ENCODE measurements around the gene HOMER2.

Gene HOMER2

GRCh38 chr15:82934100-82934880 is 18.2 kb downstream of the HOMER2 start:
- DNase-seq (ENCODE audit: low spot score), result no peak
- no peaks in the 10 kb centered on the region for H3K9me3 Mint-ChIP-seq
- peaks cover 19% of the 10 kb centered on the region for H3K4me1 Mint-ChIP-seq (ENCODE audit: low read depth)
- peaks cover 2% of the 10 kb centered on the region for H3K27me3 Mint-ChIP-seq (ENCODE audit: low read depth)
- H3K4me3 Mint-ChIP-seq, result no peak overlapping the region
- H3K27ac Mint-ChIP-seq, result no peak overlapping the region
- peaks cover 5% of the 10 kb centered on the region for H3K36me3 Mint-ChIP-seq (ENCODE audit: low read depth)

- H3K4me1 Mint-ChIP-seq (ENCODE audit: low read depth), result peaks cover 19% of the 10 kb centered on the region
- H3K27me3 Mint-ChIP-seq (ENCODE audit: low read depth), result peaks cover 2% of the 10 kb centered on the region
- peak; percentile 29 for DNase-seq (ENCODE audit: low spot score)
- no peaks in the 10 kb centered on the region for H3K9me3 Mint-ChIP-seq
- H3K36me3 Mint-ChIP-seq (ENCODE audit: low read depth), result peaks cover 3% of the 10 kb centered on the region
- H3K27ac Mint-ChIP-seq, result no peak overlapping the region
- H3K4me3 Mint-ChIP-seq, result no peak overlapping the region
Observed at GRCh38 chr15:82933576-82933975, 18.9 kb downstream of the HOMER2 start.

- Mint-ChIP-seq H3K4me1 (ENCODE audit: low read depth) (peaks cover 19% of the 10 kb centered on the region), H3K27ac (no peak overlapping the region), H3K27me3 (ENCODE audit: low read depth) (no peaks in the 10 kb centered on the region), H3K36me3 (ENCODE audit: low read depth) (no peaks in the 10 kb centered on the region), H3K9me3 (no peaks in the 10 kb centered on the region), H3K4me3 (no peak overlapping the region)
- no peak for DNase-seq (ENCODE audit: low spot score)
Observed at GRCh38 chr15:82931221-82931620, 21.3 kb downstream of the HOMER2 start.

GRCh38 chr15:82930461-82930860 is 22.1 kb downstream of the HOMER2 start:
- DNase-seq (ENCODE audit: low spot score), result no peak
- Mint-ChIP-seq H3K9me3 (no peaks in the 10 kb centered on the region), H3K4me1 (ENCODE audit: low read depth) (peaks cover 20% of the 10 kb centered on the region), H3K27ac (no peak overlapping the region), H3K36me3 (ENCODE audit: low read depth) (no peaks in the 10 kb centered on the region), H3K4me3 (no peak overlapping the region), H3K27me3 (ENCODE audit: low read depth) (no peaks in the 10 kb centered on the region)

GRCh38 chr15:82928711-82929110 is 23.8 kb downstream of the HOMER2 start:
- Mint-ChIP-seq H3K9me3 (no peaks in the 10 kb centered on the region), H3K27ac (no peak overlapping the region), H3K36me3 (ENCODE audit: low read depth) (no peaks in the 10 kb centered on the region), H3K4me3 (no peak overlapping the region), H3K4me1 (ENCODE audit: low read depth) (peaks cover 8% of the 10 kb centered on the region), H3K27me3 (ENCODE audit: low read depth) (no peaks in the 10 kb centered on the region)
- no peak for DNase-seq (ENCODE audit: low spot score)

GRCh38 chr15:82923744-82924143 is 28.8 kb downstream of the HOMER2 start:
- no peak overlapping the region for H3K27ac Mint-ChIP-seq
- H3K36me3 Mint-ChIP-seq (ENCODE audit: low read depth), result no peaks in the 10 kb centered on the region
- H3K9me3 Mint-ChIP-seq, result no peaks in the 10 kb centered on the region
- peaks cover 5% of the 10 kb centered on the region for H3K4me1 Mint-ChIP-seq (ENCODE audit: low read depth)
- no peak overlapping the region for H3K4me3 Mint-ChIP-seq
- no peak for DNase-seq (ENCODE audit: low spot score)
- no peaks in the 10 kb centered on the region for H3K27me3 Mint-ChIP-seq (ENCODE audit: low read depth)

GRCh38 chr15:82922737-82923136 is 29.8 kb downstream of the HOMER2 start:
- Mint-ChIP-seq H3K4me3 (no peak overlapping the region), H3K27me3 (ENCODE audit: low read depth) (no peaks in the 10 kb centered on the region), H3K27ac (no peak overlapping the region), H3K36me3 (ENCODE audit: low read depth) (no peaks in the 10 kb centered on the region), H3K9me3 (no peaks in the 10 kb centered on the region), H3K4me1 (ENCODE audit: low read depth) (peaks cover 5% of the 10 kb centered on the region)
- DNase-seq (ENCODE audit: low spot score), result no peak

- Mint-ChIP-seq H3K4me3 (no peak overlapping the region), H3K27me3 (ENCODE audit: low read depth) (no peaks in the 10 kb centered on the region), H3K9me3 (no peaks in the 10 kb centered on the region), H3K4me1 (ENCODE audit: low read depth) (peaks cover 5% of the 10 kb centered on the region), H3K36me3 (ENCODE audit: low read depth) (no peaks in the 10 kb centered on the region), H3K27ac (no peak overlapping the region)
- DNase-seq (ENCODE audit: low spot score), result no peak
Observed at GRCh38 chr15:82921939-82922338, 30.6 kb downstream of the HOMER2 start.

GRCh38 chr15:82921242-82921641 is 31.3 kb downstream of the HOMER2 start:
- Mint-ChIP-seq H3K36me3 (ENCODE audit: low read depth) (no peaks in the 10 kb centered on the region), H3K4me3 (no peak overlapping the region)

GRCh38 chr15:82919231-82919886 is 33.2 kb downstream of the HOMER2 start:
- Mint-ChIP-seq H3K9me3 (no peaks in the 10 kb centered on the region), H3K4me3 (no peak overlapping the region), H3K27ac (no peak overlapping the region), H3K36me3 (ENCODE audit: low read depth) (no peaks in the 10 kb centered on the region), H3K4me1 (ENCODE audit: low read depth) (peaks cover 3% of the 10 kb centered on the region), H3K27me3 (ENCODE audit: low read depth) (no peaks in the 10 kb centered on the region)
- no peak for DNase-seq (ENCODE audit: low spot score)

More at GRCh38 chr15:82921242-82921641, 31.3 kb downstream of the HOMER2 start:
- no peaks in the 10 kb centered on the region for H3K27me3 Mint-ChIP-seq (ENCODE audit: low read depth)
- DNase-seq (ENCODE audit: low spot score), result no peak
- peaks cover 5% of the 10 kb centered on the region for H3K4me1 Mint-ChIP-seq (ENCODE audit: low read depth)
- no peaks in the 10 kb centered on the region for H3K9me3 Mint-ChIP-seq
- H3K27ac Mint-ChIP-seq, result no peak overlapping the region

- H3K27ac Mint-ChIP-seq, result no peak overlapping the region
- no peak overlapping the region for H3K4me3 Mint-ChIP-seq
- H3K4me1 Mint-ChIP-seq (ENCODE audit: low read depth), result peaks cover 3% of the 10 kb centered on the region
- no peak for DNase-seq (ENCODE audit: low spot score)
- H3K9me3 Mint-ChIP-seq, result no peaks in the 10 kb centered on the region
- no peaks in the 10 kb centered on the region for H3K27me3 Mint-ChIP-seq (ENCODE audit: low read depth)
- no peaks in the 10 kb centered on the region for H3K36me3 Mint-ChIP-seq (ENCODE audit: low read depth)
Observed at GRCh38 chr15:82918607-82919230, 33.8 kb downstream of the HOMER2 start.

- no peak for DNase-seq (ENCODE audit: low spot score)
- Mint-ChIP-seq H3K36me3 (ENCODE audit: low read depth) (no peaks in the 10 kb centered on the region), H3K27ac (no peak overlapping the region), H3K4me1 (ENCODE audit: low read depth) (peaks cover 3% of the 10 kb centered on the region), H3K4me3 (no peak overlapping the region), H3K27me3 (ENCODE audit: low read depth) (no peaks in the 10 kb centered on the region), H3K9me3 (no peaks in the 10 kb centered on the region)
Observed at GRCh38 chr15:82918162-82918561, 34.4 kb downstream of the HOMER2 start.

- H3K27ac Mint-ChIP-seq, result no peak overlapping the region
- no peak overlapping the region for H3K4me3 Mint-ChIP-seq
- no peak for DNase-seq (ENCODE audit: low spot score)
- H3K36me3 Mint-ChIP-seq (ENCODE audit: low read depth), result no peaks in the 10 kb centered on the region
- H3K9me3 Mint-ChIP-seq, result no peaks in the 10 kb centered on the region
- peaks cover 3% of the 10 kb centered on the region for H3K4me1 Mint-ChIP-seq (ENCODE audit: low read depth)
- no peaks in the 10 kb centered on the region for H3K27me3 Mint-ChIP-seq (ENCODE audit: low read depth)
Observed at GRCh38 chr15:82917249-82917648, 35.3 kb downstream of the HOMER2 start.

GRCh38 chr15:82916161-82916952 is 36.2 kb downstream of the HOMER2 start:
- Mint-ChIP-seq H3K27me3 (ENCODE audit: low read depth) (no peaks in the 10 kb centered on the region), H3K4me1 (ENCODE audit: low read depth) (peaks cover 2% of the 10 kb centered on the region), H3K9me3 (no peaks in the 10 kb centered on the region)

More at GRCh38 chr15:82916161-82916952, 36.2 kb downstream of the HOMER2 start:
- no peak overlapping the region for H3K4me3 Mint-ChIP-seq
- H3K27ac Mint-ChIP-seq, result no peak overlapping the region
- no peaks in the 10 kb centered on the region for H3K36me3 Mint-ChIP-seq (ENCODE audit: low read depth)
- DNase-seq (ENCODE audit: low spot score), result no peak

All from T-helper 2 cell treated with Interferon-gamma antibody and Interleukin-4, amounts not matched to agents 5 μg/mL and 100 μg/mL, for 36 hours (primary cell).